ENCODE data around the gene PHF13. TPM values are rescaled to one million over a fixed set of nuclear protein-coding genes. Genes with fewer than 3 reads are reported as not detected.

Gene PHF13
- total RNA-seq, 2 donors from 2014 or later, result 14.8 to 23.7 TPM

Other genes with a start within 250 kb of the PHF13 start
- 10 to 100 TPM; 43.5 to 96.3 TPM for gene ACOT7, start 220.0 kb upstream of the PHF13 start, total RNA-seq
- under 1 TPM; 0.17 to 0.37 TPM for gene HES2, start 193.8 kb upstream of the PHF13 start, total RNA-seq
- gene ESPN, start 189.0 kb upstream of the PHF13 start, total RNA-seq, result 1 to 10 TPM in 1 of 2 donors, under 1 TPM in 1; 0.71 to 3.5 TPM
- 100 to 1,000 TPM; 132 to 199 TPM for gene TNFRSF25, start 147.6 kb upstream of the PHF13 start, total RNA-seq
- gene PLEKHG5, start 122.1 kb upstream of the PHF13 start, total RNA-seq, result 1 to 10 TPM; 3.2 to 3.8 TPM
- gene NOL9, start 59.2 kb upstream of the PHF13 start, total RNA-seq, result 10 to 100 TPM; 33.2 to 58.0 TPM
- not detected for gene TAS1R1, start 58.4 kb upstream of the PHF13 start, total RNA-seq
- 10 to 100 TPM; 22.0 to 28.5 TPM for gene ZBTB48, start 33.7 kb upstream of the PHF13 start, total RNA-seq
- gene KLHL21, start 10.9 kb upstream of the PHF13 start, total RNA-seq, result 10 to 100 TPM; 32.3 to 35.3 TPM
- 10 to 100 TPM; 19.3 to 34.6 TPM for gene THAP3, start 11.1 kb downstream of the PHF13 start, total RNA-seq
- 10 to 100 TPM; 30.6 to 70.5 TPM for gene DNAJC11, start 88.1 kb downstream of the PHF13 start, total RNA-seq
- 10 to 100 TPM; 36.7 to 51.9 TPM for gene CAMTA1, start 171.7 kb downstream of the PHF13 start, total RNA-seq

Data from activated T-helper 17 cell treated with anti-CD3 and anti-CD28 coated beads, Interleukin-2, amount 50 U/mL, for 72 hours (primary cell).